OCI-LY1 (cell line): ENCODE data around the gene TRPV6.

Source experiments
- CTCF ChIP-seq: fragments of 200-600 bp; sonication (generic), shearing (Covaris generic); IDR thresholded peaks from 2 replicates; pipeline ENCODE4 v1.5.1; 2017; ENCODE audit warnings: mild to moderate bottlenecking, antibody characterized with exemption, low read length, moderate library complexity, mixed read lengths
- EZH2 ChIP-seq: fragments of 200-600 bp; sonication (generic), shearing (Covaris generic); IDR thresholded peaks from 2 replicates; pipeline ENCODE4 v1.8.0; 2017; ENCODE audit warnings: borderline replicate concordance, mixed run types, mild to moderate bottlenecking, antibody characterized with exemption, low read length, moderate library complexity, mixed read lengths

DNA sequence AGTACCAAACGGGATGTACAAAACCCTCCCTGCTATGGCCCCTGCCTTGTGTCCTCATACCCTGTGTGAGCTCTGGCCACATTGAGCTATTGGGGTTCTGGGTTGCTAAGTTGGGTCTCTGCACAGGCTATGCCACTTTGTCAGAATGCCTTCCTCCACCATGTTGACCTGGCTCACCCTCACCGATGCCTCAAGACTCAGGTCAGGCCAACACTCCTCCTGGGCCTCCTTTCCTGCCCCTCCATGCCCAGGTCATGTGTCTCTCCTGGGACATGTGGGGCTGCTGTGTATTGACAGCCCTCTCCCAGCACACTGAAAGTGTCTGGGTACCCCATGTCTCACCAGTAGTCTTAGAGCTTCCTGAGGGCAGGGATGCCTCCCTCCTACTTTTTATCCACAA lies 33.4 kb upstream of the TRPV6 start:
- TF ChIP-seq CTCF: no peak
- TF ChIP-seq EZH2: no peak
